Measurements from ENCODE around the gene WDR64.
"Not testable (repeated sequence)": the region's sequence is repeated elsewhere in the genome, so short reads cannot be mapped to it uniquely, and the experiment has no call there.

WDR64 gene

GRCh38 chr1:241749041-241749944 is 97.2 kb downstream of the WDR64 start:
- DNase-seq, result no peak

- DNase-seq, result no peak
These were observed 98.0 kb downstream of the WDR64 start for GRCh38 chr1:241749945-241750695.

- no peak for DNase-seq
These were observed 99.4 kb downstream of the WDR64 start for GRCh38 chr1:241751524-241751923.

DNA sequence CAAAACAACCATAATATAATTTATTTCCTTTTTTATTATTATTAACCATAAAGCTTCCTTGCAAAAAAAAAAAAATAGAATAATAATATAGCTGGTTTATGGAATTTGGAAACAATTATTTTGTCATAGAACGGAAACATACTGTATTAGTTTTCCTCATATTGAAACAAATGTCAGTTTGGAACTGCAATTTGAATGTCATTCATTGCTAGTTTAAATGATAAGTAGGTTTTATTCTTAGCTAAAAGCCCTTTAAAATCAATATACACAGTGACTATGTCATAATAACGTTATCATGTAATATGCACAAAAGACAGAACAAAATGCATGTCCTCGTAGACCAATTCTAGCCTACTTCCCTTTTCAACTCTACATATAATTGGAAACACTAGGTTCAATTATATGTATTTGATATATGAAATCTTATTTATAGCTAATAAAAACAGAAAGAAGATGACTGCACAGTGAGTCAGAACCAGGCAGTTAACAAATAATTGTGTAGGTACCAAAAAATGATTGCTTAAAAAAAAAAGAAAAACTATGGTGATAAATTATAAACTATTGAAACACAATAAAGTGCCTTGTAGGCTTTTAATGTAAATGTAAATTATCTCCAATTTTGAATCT is 110.7 kb downstream of the WDR64 start:
- DNase-seq, result no peak

DNA sequence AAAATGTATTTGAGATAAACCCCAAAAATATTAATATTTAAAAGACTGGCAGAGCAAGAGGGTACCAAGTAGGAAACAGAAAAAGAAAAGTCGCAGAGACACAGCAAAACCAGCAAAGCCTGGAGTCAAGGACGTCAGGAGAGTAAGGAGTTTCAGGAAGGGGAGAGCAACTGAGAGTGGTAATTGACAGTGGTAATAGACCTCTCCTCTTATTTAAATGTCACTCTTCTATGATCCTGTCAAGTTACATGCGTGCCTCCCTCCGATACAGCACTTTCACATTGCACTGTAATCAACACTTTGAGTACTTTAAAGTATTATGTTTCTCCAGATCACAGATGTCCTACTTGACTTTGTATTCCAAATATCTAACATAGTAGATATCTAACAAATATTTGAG is 113.3 kb downstream of the WDR64 start:
- no peak for DNase-seq

GRCh38 chr1:241767737-241768136 is 115.7 kb downstream of the WDR64 start:
- no peak for DNase-seq

DNA sequence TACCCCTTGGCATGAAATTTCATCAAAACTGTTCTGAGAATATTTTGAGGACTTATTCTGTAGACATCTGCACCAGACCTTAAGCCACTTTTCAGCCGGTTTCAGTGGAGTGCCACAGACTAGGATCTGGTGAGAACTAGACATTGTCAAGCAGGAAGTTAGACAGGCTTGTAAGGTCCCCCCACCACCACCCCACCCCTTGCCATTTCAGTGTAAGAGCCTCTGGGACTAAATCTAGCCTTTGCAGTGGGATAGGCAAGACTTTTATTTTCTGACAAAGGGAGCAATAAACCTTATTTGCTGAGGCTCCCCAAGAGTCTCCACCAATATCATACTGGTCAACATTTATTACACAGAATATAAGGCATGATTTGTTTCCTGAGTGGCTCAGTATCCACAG is 118.0 kb downstream of the WDR64 start:
- DNase-seq, result no peak

DNA sequence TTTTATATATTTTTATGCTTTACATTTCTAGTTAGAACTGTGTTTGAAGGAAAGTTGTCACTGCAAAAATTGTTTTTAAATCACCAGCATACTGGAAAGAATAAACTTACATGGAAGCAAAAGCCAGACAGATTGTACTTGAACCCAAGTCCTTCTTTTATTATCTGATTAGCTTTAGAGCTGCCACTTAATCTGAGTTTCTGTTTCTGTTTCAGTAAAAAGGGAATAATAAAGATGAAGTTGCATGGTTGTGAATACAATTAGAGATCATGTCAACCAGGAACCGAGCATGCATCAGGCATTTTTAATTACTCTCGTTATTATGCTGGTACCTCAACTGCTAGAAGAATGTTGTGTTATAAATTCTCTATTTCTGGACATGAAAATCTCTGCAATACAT is 119.0 kb downstream of the WDR64 start:
- DNase-seq, result no peak

- no peak for DNase-seq
These were observed 120.9 kb downstream of the WDR64 start for GRCh38 chr1:241772932-241773500.

- DNase-seq, result no peak
These were observed 121.9 kb downstream of the WDR64 start for GRCh38 chr1:241773991-241774390.

DNA sequence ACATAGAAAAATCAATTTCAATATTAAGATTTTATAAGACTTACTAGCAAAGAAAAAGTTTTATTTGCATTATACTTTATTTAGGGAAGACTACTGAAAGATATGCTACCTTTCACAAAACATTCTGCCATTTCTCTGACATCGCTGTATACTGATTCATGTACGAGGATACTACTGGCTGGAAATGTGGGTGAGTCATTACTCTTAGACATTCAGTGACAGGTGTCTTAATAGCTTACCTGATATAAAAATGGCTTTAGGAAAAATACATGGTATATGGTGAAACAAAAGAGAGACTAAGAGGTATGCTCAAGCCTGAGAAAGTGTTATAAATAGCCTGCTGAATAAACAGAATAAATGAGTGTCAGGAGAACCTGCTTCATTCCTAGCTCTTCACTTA is 122.9 kb downstream of the WDR64 start:
- no peak for DNase-seq

DNA sequence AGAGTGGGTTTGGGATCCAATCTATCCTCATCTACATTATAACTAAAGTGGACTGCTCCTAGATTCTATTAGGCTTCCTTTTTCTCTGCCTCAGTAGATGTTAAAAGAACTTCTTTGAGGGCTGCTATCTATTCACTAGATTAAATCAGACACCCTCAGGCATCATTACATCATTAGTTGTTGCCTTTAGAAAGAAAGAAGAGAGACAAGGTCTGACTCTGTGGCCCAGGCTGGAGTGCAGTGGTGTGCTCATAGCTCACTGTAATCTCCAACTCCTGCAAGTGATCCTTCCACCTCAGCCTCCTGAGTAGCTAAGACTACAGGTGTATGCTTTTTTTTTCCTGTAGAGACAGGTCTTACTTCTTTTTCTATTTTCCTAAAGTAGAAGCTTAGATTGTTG is 124.8 kb downstream of the WDR64 start:
- DNase-seq, result no peak

- DNase-seq, result no peak
These were observed 126.0 kb downstream of the WDR64 start for GRCh38 chr1:241778117-241778516.

DNA sequence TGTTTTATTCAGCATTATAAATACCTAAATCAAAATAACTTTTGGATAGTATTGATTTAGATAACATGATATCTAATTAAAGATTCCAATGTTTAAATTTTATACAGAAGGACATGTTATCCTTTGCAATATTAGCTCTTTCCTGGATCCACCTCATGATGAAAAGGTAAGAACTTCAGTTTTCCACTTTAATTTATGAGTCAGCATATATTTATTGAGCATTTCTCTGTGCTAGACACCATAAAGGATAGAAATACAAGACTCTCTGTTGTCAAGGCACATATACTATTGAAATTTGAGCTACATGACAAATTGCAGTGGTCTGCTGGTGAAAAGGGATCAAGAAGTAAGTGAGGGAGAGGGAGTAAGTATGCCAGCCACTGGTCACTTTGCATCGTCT is 127.8 kb downstream of the WDR64 start:
- no peak for DNase-seq

- no peak for DNase-seq
These were observed 130.3 kb downstream of the WDR64 start for GRCh38 chr1:241782396-241782795.

DNA sequence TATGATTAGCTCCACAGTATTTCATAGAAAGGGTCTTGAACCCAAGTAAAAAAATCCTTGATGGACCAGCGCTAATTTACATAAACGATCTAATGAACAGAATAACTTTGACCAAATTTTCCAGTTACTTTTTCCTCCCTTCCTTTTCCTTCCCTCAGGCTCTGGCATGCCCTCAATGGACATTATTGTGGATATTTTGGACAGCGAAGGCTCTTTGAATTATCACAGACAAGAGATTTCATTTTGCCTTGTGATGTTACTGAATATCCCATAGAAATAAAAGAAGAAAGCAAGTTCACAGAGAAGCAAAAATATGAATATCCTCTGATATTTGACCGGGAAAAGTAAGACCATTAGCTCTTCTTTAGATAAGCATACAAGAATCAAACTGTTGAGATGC is 135.6 kb downstream of the WDR64 start:
- no peak for DNase-seq

DNA sequence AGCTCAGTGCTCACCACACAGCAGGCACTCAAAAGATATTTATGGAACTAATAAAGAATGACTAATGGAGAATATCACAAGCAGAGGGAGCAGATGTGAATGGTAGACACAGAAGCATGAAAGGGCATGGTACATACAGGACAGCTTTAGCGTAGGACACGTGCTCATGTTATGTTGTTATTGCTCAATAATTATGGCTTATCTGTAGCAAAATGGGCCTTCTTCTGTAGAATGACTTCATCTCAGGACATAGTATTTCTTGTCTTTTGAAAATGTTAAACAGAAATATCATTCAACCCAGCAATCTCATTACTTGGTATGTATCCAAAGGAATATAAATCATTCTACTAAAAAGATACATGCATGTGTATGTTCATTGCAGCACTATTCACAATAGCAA is 137.0 kb downstream of the WDR64 start:
- DNase-seq, result no peak

- no peak for DNase-seq
These were observed 147.3 kb downstream of the WDR64 start for GRCh38 chr1:241799416-241799815.

GRCh38 chr1:241800640-241801039 is 148.6 kb downstream of the WDR64 start:
- no peak for DNase-seq

DNA sequence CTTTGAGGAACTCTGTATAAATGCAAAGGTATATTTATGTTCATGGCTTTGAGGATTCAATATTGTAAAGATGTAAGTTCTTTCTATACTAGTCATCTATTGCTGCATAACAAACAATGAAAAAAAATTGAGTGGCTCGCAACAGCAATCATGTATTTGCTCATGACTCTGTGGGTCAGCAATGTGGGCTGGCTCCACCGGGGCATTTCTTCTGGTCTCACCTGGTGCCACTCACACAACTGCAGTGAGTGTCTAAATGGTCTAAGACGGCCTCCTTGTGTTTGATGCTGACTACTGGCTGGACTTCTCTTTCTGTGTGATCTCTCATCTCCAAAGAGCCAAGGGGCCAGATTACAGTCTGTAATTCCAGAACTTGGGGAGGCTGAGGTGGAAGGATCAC is 150.8 kb downstream of the WDR64 start:
- DNase-seq, result no peak

- DNase-seq, result not testable (repeated sequence)
These were observed 152.6 kb downstream of the WDR64 start for GRCh38 chr1:241804706-241805105.

DNA sequence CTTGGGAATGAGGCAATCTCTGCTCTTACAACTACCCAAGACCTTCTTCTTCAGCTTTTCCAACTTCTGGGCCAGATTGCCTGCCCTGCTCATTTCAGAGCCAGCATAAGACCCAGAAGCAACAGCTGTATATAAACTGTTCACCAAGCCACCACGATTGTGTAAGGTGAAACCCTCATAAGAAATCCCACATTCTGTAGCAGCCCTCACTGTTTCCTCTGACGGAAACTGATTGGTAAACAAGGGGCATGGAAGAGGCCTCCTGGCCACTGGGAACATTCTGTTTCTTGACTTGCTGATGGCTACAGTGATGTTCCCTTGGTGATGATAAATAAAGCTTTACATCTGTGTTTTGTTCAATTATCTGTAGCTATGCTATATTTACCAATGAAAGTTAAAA is 156.2 kb downstream of the WDR64 start:
- no peak for DNase-seq

GRCh38 chr1:241810769-241811405 is 158.8 kb downstream of the WDR64 start:
- DNase-seq, result no peak

All from stimulated activated CD4-positive, alpha-beta T cell treated with anti-CD3 and anti-CD28 coated beads, Interleukin-15, amount 100 ng/mL, for 24 hours (primary cell).